Fibroblast of skin of left biceps (primary cell): Measurements from ENCODE around the gene TRPC3.
A peak's percentile ranks its signal among the peaks of the same experiment; 100 is the strongest.
"Not testable (repeated sequence)": the region's sequence is repeated elsewhere in the genome, so short reads cannot be mapped to it uniquely, and the experiment has no call there.

Experiments used
- DNase-seq, 2 experiments: peaks; one replicate each; pipeline ENCODE4 v3.0.0-alpha.2; 2013; ENCODE audit warnings: low read depth in 2 of 2

TRPC3 gene

GRCh38 chr4:121946644-121947043 is 5.2 kb downstream of the TRPC3 start:
- no peak for DNase-seq

GRCh38 chr4:121943941-121944340 is 7.9 kb downstream of the TRPC3 start:
- DNase-seq, result no peak

GRCh38 chr4:121939690-121940089 is 12.2 kb downstream of the TRPC3 start:
- DNase-seq, result no peak

- no peak for DNase-seq
Observed at GRCh38 chr4:121938282-121939092, 13.4 kb downstream of the TRPC3 start.

GRCh38 chr4:121936101-121936500 is 15.8 kb downstream of the TRPC3 start:
- no peak for DNase-seq

- no peak for DNase-seq
Observed at GRCh38 chr4:121934635-121935034, 17.2 kb downstream of the TRPC3 start.

- DNase-seq, result no peak
Observed at GRCh38 chr4:121932212-121932974, 19.5 kb downstream of the TRPC3 start.

GRCh38 chr4:121930304-121930703 is 21.6 kb downstream of the TRPC3 start:
- no peak for DNase-seq

GRCh38 chr4:121927948-121928347 is 23.9 kb downstream of the TRPC3 start:
- DNase-seq, result no peak

- DNase-seq, result not testable (repeated sequence)
Observed at GRCh38 chr4:121926490-121926889, 25.4 kb downstream of the TRPC3 start.

- DNase-seq, result no peak
Observed at GRCh38 chr4:121923306-121923705, 28.6 kb downstream of the TRPC3 start.

- peak in 1 of 2 experiments; percentile 1 for DNase-seq
Observed at GRCh38 chr4:121913667-121914066, 38.2 kb downstream of the TRPC3 start.

- no peak for DNase-seq
Observed at GRCh38 chr4:121908346-121908745, 43.5 kb downstream of the TRPC3 start.

- DNase-seq, result peak in 1 of 2 experiments; percentile 14
Observed at GRCh38 chr4:121900132-121900983, 51.5 kb downstream of the TRPC3 start.

GRCh38 chr4:121898150-121898549 is 53.7 kb downstream of the TRPC3 start:
- no peak for DNase-seq

GRCh38 chr4:121888134-121888533 is 63.7 kb downstream of the TRPC3 start:
- DNase-seq, result no peak

GRCh38 chr4:121885115-121885514 is 66.7 kb downstream of the TRPC3 start:
- DNase-seq, result no peak

- no peak for DNase-seq
Observed at GRCh38 chr4:121881158-121881557, 70.7 kb downstream of the TRPC3 start.

- DNase-seq, result no peak
Observed at GRCh38 chr4:121879135-121879534, 72.7 kb downstream of the TRPC3 start.

- peak in 1 of 2 experiments; percentile 9 for DNase-seq
Observed at GRCh38 chr4:121877041-121877773, 74.7 kb downstream of the TRPC3 start.

GRCh38 chr4:121876070-121876469 is 75.8 kb downstream of the TRPC3 start:
- DNase-seq, result no peak
